HG02870 (cell line): ENCODE results near the gene PSEN1.

Experiments
- ATAC-seq: cut with Tn5 transposase; IDR thresholded peaks from one replicate; pipeline ENCODE4 v1.9.1; 2021; ENCODE audit warnings: mild to moderate bottlenecking, moderate library complexity; ENCODE audit not compliant: unreplicated experiment

Gene PSEN1

DNA sequence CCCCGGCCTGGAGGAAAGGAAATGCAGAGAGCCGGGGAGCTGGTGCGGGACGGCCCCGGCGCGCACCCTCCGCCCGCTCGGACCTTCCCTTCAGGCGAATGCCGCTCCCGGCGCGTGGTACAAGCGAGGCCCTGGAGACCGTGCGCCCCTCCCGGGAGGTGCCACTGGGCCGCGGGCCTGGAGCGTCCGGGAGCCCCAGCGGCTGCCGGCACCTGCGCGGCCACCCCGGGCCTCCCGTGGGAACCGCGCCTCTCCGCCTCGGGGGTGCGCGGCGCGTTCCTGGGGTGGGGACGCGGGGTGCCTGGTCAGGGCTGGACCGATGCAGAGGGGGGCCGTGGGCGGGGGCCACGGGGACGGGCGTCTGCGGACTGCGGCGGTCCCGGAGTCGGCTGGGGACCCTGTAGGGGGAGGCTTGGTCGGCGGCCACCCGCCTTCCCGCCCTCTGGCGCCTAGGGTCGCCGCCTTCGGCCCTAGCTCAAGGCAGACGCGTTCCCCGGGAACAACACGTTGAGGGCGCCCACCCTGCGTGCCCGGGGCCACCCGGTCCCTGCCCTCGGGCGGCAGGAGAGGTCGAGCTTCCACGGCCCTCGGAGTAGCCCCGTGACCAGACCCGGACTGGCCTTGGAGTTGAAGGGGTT is 101.6 kb downstream of the PSEN1 start:
- no peak for ATAC-seq

DNA sequence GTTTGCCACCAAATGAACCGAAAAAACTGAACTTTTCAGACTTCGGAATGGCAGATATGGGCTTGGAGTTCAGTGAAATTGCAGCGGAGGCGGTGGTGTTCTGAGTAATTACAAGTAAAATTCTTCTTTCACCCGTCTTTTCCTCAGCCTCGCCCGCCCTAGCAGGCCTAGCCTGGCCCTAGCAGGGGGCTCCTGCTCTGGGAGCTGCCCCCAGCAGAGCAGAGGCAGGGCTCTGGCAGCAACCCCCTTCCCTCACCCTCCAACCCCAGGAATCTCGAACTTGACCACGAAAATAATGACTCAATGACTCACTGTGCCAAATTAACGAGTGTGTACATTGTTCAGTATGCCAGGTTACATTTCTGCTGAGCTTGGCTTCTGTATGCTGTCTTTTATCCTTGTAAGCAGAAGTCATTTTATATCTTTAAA is 102.1 kb downstream of the PSEN1 start:
- no peak for ATAC-seq

DNA sequence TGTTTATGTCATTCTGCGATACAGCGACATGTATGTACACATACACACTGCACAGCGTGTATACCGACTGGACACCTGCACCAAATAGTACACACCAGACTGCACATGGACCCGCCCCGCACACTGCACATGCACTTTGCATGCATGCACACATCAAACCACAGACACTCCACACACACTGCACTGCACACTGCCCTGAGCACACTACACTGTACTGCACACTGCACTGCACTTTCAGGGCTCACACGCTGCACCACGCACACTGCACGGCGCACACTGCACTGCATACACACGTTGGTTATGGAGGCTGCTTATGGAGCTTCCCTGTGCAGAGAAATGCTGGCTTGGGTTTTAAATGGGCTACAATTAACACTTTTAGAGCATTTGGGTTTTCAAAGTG is 102.6 kb downstream of the PSEN1 start:
- ATAC-seq: no peak

DNA sequence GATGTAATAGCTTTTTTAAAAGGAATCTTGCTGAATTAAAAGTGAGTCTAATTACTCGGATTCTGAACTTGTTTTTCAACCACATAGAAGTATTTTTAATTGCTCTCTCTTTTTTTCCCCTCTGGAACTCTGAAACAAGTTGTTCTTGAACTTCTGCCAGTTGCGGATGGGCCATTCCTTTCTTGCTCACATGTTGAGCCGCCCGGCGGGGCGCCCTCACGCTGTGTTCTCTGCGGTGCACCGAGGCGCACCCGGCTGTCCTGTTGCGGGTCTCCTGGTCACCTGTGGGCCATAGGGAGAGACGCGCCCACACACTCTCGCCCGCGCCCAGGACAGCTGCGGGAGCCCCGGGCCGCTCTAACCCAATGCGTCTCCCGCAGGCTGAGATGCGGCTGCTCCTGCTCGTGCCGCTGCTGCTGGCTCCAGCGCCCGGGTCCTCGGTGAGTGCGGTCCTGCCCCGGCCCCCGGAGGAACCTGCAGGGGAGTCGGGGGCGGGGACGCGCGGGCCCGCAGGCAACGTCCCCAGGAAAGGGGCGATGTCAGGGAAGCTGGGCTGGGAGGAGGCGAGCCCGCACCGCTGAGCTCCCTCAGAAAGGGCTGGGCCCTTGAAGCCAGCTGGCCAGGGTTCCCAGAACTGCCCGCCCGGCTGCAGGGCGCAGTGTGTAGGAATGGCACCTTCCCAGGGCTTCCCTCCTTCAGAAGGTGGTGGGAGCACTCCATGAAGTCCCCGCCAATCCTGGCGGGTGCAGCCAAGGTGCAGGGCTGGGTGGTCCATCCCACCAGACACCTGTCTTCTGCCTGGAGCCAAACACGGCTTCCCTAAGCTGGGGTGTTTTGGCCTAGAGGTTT is 103.3 kb downstream of the PSEN1 start:
- ATAC-seq: no peak

DNA sequence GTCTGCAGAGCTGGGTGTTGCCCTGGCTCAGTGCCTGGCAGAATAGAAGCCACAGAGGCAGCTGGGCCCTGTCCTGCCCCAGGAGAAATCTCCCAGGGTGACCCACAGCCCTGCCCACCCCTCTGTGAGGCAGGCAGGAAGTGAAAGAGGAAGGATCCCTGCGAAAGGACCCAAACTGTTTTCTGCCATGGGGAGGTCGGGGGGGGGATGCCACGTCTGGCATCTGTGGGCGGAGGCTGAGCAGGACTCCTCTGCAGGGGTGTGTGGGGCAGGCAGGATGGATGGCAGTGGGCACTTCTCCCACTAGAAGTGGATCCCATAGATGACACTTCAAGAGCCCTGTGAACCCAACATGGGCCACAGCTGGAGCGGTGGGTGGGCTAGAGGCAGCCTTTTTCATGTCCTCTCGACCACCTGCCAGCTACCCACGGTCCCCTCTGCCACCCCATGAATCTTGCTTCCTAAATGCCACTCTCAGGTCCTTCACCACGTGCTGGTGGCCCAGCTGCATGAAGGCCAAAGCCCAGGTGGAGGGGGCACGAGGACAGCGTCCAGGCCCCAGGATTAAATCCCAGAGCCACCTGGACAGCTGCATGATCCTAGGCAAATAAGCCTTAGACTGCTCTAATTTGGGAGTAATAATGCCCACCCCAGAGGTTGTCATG is 104.6 kb downstream of the PSEN1 start:
- no peak for ATAC-seq

DNA sequence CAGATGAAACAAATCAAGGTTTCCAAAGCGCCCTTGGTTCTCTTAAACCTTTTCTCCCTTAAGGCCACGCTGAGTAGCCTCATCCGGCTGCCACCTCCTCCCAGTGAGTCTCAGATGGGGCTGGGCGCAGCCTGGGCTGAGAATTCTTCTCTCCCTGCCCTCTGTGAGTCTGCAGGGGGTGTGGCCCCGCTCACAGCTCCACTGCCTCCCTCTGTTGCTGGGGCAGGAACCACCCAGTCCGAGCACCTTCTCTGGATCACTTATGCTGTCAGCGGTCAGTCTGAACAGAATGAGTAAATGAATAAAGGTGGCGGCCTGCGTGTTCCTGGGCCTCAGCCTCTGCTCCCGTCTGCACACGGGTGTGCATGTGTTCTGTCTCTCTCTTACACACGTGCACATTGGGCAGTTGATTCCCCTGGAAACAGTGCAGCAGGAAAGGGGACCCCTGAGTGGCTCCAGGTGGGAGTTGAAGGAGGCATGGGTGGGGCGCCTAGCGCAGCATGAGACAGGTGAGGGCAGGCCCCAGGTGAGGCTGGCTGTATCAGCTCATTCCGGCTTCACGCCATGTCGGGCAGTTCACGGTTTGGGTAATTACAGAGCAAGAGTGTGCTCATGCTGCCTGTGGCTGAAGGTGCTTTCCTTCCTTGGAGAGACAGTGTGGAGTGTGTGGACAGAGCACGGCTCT is 105.3 kb downstream of the PSEN1 start:
- no peak for ATAC-seq

DNA sequence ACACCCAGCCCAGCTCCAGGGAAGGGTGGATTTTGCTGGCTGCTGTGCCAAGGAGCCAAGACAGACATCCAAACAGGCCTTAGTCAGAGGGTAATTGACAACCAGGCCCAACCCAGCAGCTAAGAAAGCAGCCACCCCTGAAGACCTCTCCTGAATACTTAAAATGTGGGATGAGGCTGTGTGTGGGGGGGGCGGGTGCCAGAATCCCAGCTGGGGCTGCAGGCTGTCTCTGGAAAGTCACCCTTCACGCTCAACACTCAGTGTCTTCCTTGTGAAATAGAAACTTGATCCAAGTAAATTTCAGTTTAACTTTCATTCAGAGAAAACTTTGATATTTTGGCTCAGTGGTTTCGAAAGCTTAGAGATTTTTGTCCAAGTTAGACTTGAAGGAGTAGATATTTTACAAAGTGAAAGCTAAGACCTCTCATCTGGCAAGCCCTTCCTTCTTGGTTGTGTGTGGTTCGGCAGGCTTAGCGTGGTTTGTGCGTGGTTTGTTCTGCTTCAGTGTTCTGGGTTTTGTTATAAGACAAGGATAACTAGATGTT is 106.1 kb downstream of the PSEN1 start:
- no peak for ATAC-seq

DNA sequence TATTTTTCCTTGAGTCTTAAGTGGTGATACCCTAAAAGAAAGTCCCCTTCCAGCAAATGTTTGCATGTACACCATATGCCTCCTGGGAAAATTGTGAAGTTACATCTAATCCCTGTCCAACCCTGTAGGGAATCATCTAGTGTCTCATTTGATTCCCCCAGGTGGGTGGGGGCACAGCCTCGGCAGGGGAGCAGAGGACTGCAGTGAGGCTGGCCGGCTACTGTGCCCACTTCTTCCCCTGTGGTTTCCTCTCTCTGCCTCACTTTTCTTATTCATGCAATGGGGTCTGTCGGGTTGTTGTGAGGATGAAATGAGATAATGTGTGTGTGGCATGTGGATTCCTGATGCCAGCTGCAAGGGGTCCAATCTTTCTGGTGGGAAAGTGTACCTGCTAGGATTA is 107.0 kb downstream of the PSEN1 start:
- ATAC-seq: no peak

DNA sequence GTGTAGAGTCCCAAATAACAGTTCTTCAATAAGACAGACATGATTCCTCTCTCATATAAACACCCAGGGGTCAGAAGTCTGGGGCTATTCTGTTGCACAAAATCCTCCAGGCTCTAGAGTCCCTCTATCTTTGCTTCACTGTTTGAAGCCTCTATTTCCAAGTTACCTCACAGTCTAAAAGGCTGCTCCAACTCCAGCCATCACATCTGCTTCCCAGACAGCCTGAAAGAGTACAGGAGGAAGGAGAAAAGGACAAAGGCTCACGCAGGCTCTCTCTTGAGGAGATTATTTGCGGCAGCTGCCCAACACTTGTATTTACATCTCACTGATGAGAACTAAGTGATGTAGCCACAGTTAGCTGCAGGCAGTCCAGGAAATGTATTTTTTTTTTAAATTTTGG is 107.4 kb downstream of the PSEN1 start:
- ATAC-seq: no peak

DNA sequence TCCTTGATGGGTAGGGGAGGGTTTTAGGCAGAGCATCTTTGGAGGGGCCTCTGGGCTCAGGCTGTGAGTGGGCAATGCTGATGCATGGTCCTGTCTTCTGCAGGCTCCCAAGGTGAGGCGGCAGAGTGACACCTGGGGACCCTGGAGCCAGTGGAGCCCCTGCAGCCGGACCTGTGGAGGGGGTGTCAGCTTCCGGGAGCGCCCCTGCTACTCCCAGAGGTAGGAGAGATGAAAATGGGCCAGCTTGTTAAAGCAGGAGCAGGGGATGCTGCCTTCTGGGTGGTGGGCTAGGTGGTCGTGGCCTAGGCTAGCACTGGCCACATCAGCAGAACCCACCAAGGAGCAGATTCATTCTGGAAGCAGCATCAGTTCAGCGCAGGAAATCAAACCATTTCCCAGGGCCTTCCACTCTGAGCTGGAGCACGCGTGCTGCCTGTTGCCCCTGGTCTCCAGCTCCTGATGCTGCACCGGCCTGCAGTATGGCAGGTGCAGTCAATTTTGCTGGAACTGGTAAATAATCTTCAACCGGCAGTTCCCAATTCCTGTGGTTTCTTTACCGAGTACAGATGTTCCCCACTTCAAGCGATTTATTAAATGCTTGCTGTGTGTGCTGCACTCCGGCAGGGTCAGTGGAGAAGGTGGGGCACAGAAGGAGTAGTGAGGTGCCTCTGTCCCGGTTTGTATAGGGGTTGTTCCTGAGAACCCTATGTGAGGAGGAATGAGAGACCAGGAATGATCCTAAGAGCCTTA is 108.4 kb downstream of the PSEN1 start:
- ATAC-seq: no peak

DNA sequence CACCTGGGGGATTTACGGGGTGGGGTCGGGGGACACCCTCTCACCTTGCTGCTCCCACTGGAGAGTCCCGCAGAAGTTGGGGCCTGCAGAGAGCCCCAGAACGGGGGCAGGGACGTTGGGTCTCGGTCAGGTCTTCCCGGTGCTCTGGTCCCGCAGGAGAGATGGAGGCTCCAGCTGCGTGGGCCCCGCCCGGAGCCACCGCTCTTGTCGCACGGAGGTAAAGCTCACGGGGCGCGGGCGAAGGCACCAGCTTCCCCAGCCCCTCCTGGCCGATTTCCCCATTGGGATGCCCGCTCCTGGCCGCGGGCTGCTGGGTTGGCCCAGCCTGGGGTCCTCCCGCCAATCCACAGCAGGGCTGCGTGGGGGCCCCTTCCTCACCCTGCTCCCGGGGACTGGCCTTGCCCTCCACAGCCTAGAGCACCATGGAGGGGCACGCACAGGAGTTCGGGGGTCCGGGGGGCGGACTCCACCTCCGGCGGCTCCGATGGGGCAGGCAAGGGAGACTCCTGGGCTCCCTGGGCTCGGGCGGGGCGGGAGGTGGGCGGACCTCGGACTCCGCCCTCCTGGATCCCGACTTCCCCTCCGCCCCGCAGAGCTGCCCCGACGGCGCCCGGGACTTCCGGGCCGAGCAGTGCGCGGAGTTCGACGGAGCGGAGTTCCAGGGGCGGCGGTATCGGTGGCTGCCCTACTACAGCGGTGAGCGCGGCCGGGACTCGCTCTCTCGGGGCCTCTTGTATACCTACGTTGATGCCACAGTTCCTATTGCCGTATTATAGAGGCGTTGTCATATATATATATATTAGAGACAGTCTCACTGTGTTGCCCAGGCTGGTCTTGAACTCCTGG is 109.4 kb downstream of the PSEN1 start:
- peak; percentile 49 for ATAC-seq

DNA sequence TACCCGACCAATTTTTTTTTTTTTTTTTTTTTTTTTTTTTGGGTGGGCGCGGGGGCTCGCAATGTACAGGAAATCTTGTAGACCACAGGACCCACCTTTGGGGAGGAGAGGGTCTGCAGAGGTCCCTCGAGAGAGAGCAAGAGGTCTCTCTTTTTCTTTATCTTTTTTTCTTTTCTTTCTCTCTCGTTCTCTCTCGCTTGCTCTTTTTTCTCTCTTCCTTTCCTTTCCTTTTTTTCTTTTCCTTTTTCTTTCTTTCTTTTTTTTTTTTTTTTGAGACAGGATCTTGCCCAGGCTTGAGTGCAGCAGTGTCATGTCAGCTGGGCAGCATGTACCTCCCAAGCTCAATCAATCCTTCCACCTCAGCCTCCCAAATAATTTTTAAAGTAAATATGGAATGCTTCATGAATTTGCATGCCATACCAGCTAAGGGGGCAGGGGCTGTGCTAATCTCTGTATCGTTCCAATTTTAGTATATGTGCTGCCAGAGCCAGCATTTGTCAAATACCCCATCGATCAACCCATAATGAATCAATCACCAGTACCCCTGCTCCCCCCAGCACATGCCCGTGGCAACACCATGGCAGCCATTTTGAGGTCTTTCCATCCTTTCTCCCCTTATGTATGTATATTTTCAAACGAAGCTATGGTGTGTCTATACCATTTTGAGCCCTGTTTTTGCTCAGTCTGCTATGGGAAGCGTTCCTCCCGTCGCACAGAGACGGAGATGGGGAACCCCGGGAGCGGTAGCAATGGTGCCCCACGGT is 110.3 kb downstream of the PSEN1 start:
- no peak for ATAC-seq

DNA sequence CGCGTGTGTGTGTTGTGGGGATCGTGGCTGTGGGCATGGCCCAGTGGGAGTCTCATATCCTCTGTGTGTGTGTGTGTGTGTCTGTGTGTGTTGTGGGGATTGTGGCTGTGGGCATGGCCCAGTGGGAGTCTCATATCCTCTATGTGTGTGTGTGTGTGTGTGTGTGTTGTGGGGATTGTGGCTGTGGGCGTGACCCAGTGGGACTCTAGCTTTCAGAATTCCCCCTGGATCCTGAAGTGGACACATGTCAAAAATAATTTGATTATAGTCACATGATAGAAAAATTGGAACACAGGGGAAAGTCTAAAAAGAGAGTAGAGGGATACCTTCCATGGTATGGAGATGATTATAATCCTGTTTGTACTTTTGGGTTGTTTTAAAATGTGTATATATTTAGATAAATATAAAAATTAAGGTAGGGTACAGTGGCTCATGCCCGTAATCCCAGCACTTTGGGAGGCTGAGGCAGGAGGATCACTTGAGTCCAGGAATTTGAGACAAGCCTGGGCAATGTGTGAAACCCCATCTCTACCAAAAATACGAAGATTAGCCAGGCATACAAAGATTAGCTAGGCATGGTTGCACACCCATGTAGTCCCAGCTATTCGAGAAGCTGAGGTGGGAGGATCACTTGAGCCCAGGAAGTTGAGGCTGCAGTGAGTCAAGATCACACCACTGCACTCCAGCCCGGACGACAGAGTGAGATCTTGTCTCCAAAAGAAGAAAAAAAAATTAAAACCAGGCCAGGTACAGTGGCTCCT is 112.0 kb downstream of the PSEN1 start:
- ATAC-seq: peak; percentile 37

DNA sequence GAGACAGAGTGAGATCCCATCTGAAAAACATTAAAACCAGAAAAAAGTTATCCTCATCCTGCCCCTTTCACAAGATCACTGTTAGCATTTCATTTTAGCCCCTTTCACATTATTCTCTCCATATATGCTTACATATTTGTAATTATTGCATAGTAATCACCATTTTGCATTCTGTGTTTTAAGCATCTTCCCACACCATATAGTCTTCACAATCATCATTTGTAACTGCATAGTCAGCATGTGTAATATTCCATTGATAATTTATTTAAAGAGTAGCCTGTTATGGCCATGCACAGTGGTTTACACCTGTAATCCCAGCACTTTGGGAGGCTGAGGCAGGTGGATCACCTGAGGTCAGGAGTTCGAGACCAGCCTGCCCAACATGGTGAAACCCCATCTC is 112.8 kb downstream of the PSEN1 start:
- ATAC-seq: no peak

DNA sequence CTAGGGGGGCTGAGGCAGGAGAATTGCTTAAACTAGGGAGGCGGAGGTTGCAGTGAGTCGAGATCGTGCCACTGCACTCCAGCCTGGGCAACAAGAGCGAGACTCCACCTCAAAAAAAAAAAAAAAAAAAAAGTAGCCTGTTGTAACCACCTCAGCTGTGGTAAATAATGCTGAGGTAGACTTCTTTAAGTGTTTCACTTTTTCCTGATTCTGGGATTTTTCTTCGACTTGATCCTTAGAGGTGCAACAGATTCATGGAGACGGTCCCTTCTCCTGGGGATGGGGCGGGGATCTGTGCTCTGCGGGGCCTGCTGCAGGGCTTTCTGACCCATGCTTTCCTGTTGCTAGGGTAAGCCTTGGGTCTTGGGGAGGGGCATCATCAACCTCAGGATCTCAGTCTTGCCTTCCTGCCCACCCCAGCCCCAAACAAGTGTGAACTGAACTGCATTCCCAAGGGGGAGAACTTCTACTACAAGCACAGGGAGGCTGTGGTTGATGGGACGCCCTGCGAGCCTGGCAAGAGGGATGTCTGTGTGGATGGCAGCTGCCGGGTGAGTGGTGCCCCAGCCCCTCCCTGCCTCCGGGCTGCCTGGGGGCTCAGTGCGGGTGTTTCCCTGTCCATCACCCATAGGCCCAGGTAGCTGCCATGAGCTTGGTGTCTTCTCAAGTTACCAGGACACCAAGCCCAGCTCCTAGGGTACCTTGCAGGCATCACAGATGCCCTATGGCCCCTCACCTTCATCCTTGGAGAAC is 113.4 kb downstream of the PSEN1 start:
- ATAC-seq: no peak

DNA sequence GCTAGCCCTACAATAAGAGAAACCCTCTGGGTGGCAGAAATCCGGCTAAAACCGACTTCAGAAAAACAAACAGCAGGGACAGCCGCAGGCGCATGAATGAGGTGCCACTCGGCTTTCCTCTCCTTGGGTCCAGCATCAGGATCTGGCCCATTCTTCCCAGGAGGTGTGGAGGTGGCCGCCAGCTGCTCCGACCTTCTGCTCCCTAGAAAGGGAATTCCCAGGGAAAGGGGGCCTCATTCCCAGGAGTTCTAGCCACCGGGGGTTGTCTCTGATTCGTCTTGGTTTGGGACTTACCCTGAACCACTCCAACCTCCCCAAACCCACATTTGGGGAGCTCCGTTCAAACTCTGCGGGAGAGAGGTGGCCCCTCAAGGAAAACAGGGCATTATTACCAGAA is 114.0 kb downstream of the PSEN1 start:
- no peak for ATAC-seq

DNA sequence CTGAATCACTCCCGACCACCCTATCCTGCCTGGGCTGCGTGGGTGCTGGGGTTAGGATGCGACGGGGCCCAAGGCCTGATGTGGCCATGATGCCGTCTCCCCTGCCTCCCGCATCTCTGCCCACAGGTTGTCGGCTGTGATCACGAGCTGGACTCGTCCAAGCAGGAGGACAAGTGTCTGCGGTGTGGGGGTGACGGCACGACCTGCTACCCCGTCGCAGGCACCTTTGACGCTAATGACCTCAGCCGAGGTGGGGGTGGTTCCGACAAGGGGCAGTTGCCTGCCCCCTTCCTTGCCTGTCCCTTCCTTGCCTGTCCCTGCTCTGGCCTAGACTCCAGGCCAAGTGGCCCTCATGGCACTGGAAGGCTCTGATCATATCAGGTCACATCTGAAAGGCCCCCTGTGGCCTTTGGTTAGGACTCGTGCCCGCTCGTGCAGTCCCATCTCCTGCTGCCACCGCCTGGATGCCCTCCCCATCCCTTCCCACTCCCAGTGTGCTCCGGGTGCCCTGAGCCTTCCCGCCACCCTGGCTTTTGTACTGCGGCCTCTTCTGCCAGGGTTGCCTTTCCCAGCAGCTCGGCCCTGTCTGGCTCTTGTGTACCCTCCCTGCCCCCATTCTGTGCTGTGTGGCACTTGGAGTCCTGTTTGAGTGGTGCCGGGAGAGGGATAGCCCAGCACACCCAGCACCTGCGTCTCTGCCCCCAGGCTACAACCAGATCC is 114.6 kb downstream of the PSEN1 start:
- ATAC-seq: no peak
